Measurements from ENCODE around the gene MSTN. TPM values are rescaled to one million over a fixed set of nuclear protein-coding genes. Genes with fewer than 3 reads are reported as not detected.

Gene MSTN
- total RNA-seq, 1 donor = 0.18 TPM

GRCh38 chr2:190069936-190070696 lies 7.6 kb upstream of the MSTN start:
- peak; percentile 62 for TF ChIP-seq CTCF (IDR thresholded peaks at IDR 0.05; ENCODE audit: insufficient read depth, low read length)
- H3K4me3 ChIP-seq (ENCODE audit: low read depth, low read length) = no peak overlapping the region
- peak; percentile 87 for DNase-seq (ENCODE audit: low read depth)

- no peak for TF ChIP-seq CTCF (IDR thresholded peaks at IDR 0.05; ENCODE audit: insufficient read depth, low read length)
- no peak for DNase-seq (ENCODE audit: low read depth)
- H3K4me3 ChIP-seq (ENCODE audit: low read depth, low read length) = no peak overlapping the region
Measured at GRCh38 chr2:190068764-190069163, 6.2 kb upstream of the MSTN start.

GRCh38 chr2:190065839-190066238 lies 3.3 kb upstream of the MSTN start:
- no peak for DNase-seq (ENCODE audit: low read depth)
- H3K4me3 ChIP-seq (ENCODE audit: low read depth, low read length) = no peak overlapping the region
- no peak for TF ChIP-seq CTCF (IDR thresholded peaks at IDR 0.05; ENCODE audit: insufficient read depth, low read length)

GRCh38 chr2:190063624-190064023 lies 1.1 kb upstream of the MSTN start:
- no peak for DNase-seq (ENCODE audit: low read depth)
- H3K4me3 ChIP-seq (ENCODE audit: low read depth, low read length) = no peak overlapping the region
- no peak for TF ChIP-seq CTCF (IDR thresholded peaks at IDR 0.05; ENCODE audit: insufficient read depth, low read length)

GRCh38 chr2:190062053-190062452 lies 476 bp downstream of the MSTN start:
- TF ChIP-seq CTCF (IDR thresholded peaks at IDR 0.05; ENCODE audit: insufficient read depth, low read length) = no peak
- DNase-seq (ENCODE audit: low read depth) = no peak
- H3K4me3 ChIP-seq (ENCODE audit: low read depth, low read length) = no peak overlapping the region

GRCh38 chr2:190060626-190061025 lies 1.9 kb downstream of the MSTN start:
- DNase-seq (ENCODE audit: low read depth) = no peak
- H3K4me3 ChIP-seq (ENCODE audit: low read depth, low read length) = no peak overlapping the region
- no peak for TF ChIP-seq CTCF (IDR thresholded peaks at IDR 0.05; ENCODE audit: insufficient read depth, low read length)

GRCh38 chr2:190060019-190060418 lies 2.5 kb downstream of the MSTN start:
- no peak for TF ChIP-seq CTCF (IDR thresholded peaks at IDR 0.05; ENCODE audit: insufficient read depth, low read length)
- no peak for DNase-seq (ENCODE audit: low read depth)
- no peak overlapping the region for H3K4me3 ChIP-seq (ENCODE audit: low read depth, low read length)
